Measurements from ENCODE around the gene ABCC4. TPM values are rescaled to one million over a fixed set of nuclear protein-coding genes. Genes with fewer than 3 reads are reported as not detected.

The ABCC4 gene
- total and polyA plus RNA-seq, 2 of the 13 experiments (the other 11 are each of a cell fraction or from before 2014, with no cell fraction given) = 4.2 to 11.3 TPM

DNA sequence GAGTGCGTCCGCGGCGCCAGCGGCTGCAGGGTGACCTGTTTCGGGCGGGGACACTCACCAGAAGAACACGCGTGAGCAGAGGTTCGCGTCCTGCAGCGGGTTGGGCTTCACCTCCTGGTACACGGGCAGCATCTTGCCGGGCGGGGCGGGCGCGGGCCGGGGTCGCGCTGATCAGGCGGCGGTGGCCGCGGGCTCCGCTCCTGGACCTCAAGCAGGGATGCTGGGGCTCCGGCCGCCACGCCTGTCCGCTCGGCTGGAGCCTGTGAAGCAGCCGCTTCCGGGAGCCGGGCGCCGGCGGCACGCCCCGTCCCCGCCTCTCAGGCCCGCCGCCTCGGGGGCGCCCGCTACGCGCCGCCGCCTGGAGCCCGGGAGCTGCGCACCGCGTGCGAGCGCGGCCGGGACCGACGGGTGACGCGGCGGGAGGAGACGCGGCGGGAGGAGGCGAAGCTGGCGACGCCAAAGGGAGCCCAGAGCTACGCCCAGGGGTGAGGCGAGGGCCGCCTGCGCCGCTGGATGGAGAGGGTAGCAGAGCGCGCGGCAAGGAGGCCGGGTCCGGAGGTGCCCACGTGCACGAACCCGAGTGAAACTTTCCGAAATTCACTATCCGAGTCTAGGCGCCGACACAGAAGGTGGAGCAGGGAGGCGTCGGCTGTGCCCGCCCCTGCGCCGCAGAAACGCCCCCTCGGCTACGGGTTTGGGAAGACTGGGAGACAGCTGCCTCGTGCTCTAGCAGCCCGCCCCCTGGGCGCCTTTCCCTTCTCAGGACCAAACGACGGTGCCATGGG lies at the start of gene ABCC4 (continued):
- TF ChIP-seq, protein P1, sequence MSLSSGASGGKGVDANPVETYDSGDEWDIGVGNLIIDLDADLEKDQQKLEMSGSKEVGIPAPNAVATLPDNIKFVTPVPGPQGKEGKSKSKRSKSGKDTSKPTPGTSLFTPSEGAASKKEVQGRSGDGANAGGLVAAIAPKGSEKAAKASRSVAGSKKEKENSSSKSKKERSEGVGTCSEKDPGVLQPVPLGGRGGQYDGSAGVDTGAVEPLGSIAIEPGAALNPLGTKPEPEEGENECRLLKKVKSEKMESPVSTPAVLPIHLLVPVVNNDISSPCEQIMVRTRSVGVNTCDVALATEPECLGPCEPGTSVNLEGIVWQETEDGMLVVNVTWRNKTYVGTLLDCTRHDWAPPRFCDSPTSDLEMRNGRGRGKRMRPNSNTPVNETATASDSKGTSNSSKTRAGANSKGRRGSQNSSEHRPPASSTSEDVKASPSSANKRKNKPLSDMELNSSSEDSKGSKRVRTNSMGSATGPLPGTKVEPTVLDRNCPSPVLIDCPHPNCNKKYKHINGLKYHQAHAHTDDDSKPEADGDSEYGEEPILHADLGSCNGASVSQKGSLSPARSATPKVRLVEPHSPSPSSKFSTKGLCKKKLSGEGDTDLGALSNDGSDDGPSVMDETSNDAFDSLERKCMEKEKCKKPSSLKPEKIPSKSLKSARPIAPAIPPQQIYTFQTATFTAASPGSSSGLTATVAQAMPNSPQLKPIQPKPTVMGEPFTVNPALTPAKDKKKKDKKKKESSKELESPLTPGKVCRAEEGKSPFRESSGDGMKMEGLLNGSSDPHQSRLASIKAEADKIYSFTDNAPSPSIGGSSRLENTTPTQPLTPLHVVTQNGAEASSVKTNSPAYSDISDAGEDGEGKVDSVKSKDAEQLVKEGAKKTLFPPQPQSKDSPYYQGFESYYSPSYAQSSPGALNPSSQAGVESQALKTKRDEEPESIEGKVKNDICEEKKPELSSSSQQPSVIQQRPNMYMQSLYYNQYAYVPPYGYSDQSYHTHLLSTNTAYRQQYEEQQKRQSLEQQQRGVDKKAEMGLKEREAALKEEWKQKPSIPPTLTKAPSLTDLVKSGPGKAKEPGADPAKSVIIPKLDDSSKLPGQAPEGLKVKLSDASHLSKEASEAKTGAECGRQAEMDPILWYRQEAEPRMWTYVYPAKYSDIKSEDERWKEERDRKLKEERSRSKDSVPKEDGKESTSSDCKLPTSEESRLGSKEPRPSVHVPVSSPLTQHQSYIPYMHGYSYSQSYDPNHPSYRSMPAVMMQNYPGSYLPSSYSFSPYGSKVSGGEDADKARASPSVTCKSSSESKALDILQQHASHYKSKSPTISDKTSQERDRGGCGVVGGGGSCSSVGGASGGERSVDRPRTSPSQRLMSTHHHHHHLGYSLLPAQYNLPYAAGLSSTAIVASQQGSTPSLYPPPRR (CRISPR knock-in tag; IDR thresholded peaks at IDR 0.05; ENCODE audit: borderline replicate concordance) = no peak
- TF ChIP-seq, protein P2, sequence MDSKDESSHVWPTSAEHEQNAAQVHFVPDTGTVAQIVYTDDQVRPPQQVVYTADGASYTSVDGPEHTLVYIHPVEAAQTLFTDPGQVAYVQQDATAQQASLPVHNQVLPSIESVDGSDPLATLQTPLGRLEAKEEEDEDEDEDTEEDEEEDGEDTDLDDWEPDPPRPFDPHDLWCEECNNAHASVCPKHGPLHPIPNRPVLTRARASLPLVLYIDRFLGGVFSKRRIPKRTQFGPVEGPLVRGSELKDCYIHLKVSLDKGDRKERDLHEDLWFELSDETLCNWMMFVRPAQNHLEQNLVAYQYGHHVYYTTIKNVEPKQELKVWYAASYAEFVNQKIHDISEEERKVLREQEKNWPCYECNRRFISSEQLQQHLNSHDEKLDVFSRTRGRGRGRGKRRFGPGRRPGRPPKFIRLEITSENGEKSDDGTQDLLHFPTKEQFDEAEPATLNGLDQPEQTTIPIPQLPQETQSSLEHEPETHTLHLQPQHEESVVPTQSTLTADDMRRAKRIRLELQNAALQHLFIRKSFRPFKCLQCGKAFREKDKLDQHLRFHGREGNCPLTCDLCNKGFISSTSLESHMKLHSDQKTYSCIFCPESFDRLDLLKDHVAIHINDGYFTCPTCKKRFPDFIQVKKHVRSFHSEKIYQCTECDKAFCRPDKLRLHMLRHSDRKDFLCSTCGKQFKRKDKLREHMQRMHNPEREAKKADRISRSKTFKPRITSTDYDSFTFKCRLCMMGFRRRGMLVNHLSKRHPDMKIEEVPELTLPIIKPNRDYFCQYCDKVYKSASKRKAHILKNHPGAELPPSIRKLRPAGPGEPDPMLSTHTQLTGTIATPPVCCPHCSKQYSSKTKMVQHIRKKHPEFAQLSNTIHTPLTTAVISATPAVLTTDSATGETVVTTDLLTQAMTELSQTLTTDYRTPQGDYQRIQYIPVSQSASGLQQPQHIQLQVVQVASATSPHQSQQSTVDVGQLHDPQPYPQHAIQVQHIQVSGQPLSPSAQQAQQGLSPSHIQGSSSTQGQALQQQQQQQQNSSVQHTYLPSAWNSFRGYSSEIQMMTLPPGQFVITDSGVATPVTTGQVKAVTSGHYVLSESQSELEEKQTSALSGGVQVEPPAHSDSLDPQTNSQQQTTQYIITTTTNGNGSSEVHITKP (CRISPR knock-in tag; IDR thresholded peaks at IDR 0.05; ENCODE audit: low read depth) = no peak
- no peak for TF ChIP-seq ZNF20 (CRISPR knock-in tag; IDR thresholded peaks at IDR 0.05)
- TF ChIP-seq, protein P3, sequence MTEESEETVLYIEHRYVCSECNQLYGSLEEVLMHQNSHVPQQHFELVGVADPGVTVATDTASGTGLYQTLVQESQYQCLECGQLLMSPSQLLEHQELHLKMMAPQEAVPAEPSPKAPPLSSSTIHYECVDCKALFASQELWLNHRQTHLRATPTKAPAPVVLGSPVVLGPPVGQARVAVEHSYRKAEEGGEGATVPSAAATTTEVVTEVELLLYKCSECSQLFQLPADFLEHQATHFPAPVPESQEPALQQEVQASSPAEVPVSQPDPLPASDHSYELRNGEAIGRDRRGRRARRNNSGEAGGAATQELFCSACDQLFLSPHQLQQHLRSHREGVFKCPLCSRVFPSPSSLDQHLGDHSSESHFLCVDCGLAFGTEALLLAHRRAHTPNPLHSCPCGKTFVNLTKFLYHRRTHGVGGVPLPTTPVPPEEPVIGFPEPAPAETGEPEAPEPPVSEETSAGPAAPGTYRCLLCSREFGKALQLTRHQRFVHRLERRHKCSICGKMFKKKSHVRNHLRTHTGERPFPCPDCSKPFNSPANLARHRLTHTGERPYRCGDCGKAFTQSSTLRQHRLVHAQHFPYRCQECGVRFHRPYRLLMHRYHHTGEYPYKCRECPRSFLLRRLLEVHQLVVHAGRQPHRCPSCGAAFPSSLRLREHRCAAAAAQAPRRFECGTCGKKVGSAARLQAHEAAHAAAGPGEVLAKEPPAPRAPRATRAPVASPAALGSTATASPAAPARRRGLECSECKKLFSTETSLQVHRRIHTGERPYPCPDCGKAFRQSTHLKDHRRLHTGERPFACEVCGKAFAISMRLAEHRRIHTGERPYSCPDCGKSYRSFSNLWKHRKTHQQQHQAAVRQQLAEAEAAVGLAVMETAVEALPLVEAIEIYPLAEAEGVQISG (CRISPR knock-in tag; IDR thresholded peaks at IDR 0.05) = no peak
- peak; percentile 46; the same call in 1 of the 2 replicates for TF ChIP-seq ZNF274 (CRISPR knock-in tag; IDR thresholded peaks at IDR 0.05)
- no peak for TF ChIP-seq ZFP36 (IDR thresholded peaks at IDR 0.05; ENCODE audit: borderline replicate concordance, low read depth, low read length, partially characterized antibody)
- no peak; the same call in 1 of the 2 replicates for TF ChIP-seq MTA1 (CRISPR knock-in tag; IDR thresholded peaks at IDR 0.05; ENCODE audit: borderline replicate concordance)
- TF ChIP-seq, protein P4, sequence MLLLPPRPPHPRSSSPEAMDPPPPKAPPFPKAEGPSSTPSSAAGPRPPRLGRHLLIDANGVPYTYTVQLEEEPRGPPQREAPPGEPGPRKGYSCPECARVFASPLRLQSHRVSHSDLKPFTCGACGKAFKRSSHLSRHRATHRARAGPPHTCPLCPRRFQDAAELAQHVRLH (CRISPR knock-in tag; IDR thresholded peaks at IDR 0.05; ENCODE audit: borderline replicate concordance, low read depth) = 0 out of 2 replicates have a peak, but pooled peaks have one; percentile 9
- no peak for TF ChIP-seq MBD4 (IDR thresholded peaks at IDR 0.05; ENCODE audit: borderline replicate concordance, low read length)
- TF ChIP-seq, protein P5, sequence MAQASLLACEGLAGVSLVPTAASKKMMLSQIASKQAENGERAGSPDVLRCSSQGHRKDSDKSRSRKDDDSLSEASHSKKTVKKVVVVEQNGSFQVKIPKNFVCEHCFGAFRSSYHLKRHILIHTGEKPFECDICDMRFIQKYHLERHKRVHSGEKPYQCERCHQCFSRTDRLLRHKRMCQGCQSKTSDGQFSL (CRISPR knock-in tag; IDR thresholded peaks at IDR 0.05) = no peak
- no peak for TF ChIP-seq NONO (IDR thresholded peaks at IDR 0.05)
- TF ChIP-seq NONO (CRISPR knock-in tag; conservative IDR thresholded peaks at IDR 0.05) = 0 out of 2 replicates have a peak, but pooled peaks have one; percentile 51
- TF ChIP-seq, protein P6, sequence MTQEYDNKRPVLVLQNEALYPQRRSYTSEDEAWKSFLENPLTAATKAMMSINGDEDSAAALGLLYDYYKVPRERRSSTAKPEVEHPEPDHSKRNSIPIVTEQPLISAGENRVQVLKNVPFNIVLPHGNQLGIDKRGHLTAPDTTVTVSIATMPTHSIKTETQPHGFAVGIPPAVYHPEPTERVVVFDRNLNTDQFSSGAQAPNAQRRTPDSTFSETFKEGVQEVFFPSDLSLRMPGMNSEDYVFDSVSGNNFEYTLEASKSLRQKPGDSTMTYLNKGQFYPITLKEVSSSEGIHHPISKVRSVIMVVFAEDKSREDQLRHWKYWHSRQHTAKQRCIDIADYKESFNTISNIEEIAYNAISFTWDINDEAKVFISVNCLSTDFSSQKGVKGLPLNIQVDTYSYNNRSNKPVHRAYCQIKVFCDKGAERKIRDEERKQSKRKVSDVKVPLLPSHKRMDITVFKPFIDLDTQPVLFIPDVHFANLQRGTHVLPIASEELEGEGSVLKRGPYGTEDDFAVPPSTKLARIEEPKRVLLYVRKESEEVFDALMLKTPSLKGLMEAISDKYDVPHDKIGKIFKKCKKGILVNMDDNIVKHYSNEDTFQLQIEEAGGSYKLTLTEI (CRISPR knock-in tag; conservative IDR thresholded peaks at IDR 0.05) = no peak

Measured in HepG2 (cell line).